Stimulated activated naive CD8-positive, alpha-beta T cell treated with anti-CD3 and anti-CD28 coated beads, Interleukin-15, Interleukin-2, amounts not matched to agents 100 ng/mL and 50 ng/mL, for 24 hours (primary cell): ENCODE data around the gene SELENOF.
"Not testable (repeated sequence)": the region's sequence is repeated elsewhere in the genome, so short reads cannot be mapped to it uniquely, and the experiment has no call there.

Experiments
- H3K27ac Mint-ChIP-seq: one replicate; pipeline ENCODE4 v1.8.0; 2021; ENCODE audit warnings: mild to moderate bottlenecking, mixed read lengths
- H3K27me3 Mint-ChIP-seq: one replicate; pipeline ENCODE4 v1.8.0; 2021; ENCODE audit warnings: mixed read lengths
- H3K36me3 Mint-ChIP-seq: one replicate; pipeline ENCODE4 v1.8.0; 2021; ENCODE audit warnings: low read depth, mixed read lengths
- H3K4me1 Mint-ChIP-seq: one replicate; pipeline ENCODE4 v1.8.0; 2021; ENCODE audit warnings: low read depth, mixed read lengths
- H3K4me3 Mint-ChIP-seq: one replicate; pipeline ENCODE4 v1.8.0; 2021; ENCODE audit warnings: mild to moderate bottlenecking, mixed read lengths
- H3K9me3 Mint-ChIP-seq: one replicate; pipeline ENCODE4 v1.8.0; 2021; ENCODE audit warnings: mixed read lengths

The SELENOF gene

GRCh38 chr1:86825319-86825718 is 88.6 kb downstream of the SELENOF start:
- Mint-ChIP-seq H3K4me1 (no peaks in the 10 kb centered on the region), H3K4me3 (no peak overlapping the region), H3K36me3 (no peaks in the 10 kb centered on the region), H3K9me3 (no peaks in the 10 kb centered on the region), H3K27me3 (peaks cover 11% of the 10 kb centered on the region), H3K27ac (no peak overlapping the region)

- H3K27ac Mint-ChIP-seq, result no peak overlapping the region
- no peaks in the 10 kb centered on the region for H3K4me1 Mint-ChIP-seq
- no peak overlapping the region for H3K4me3 Mint-ChIP-seq
- H3K9me3 Mint-ChIP-seq, result no peaks in the 10 kb centered on the region
- peaks cover 15% of the 10 kb centered on the region for H3K27me3 Mint-ChIP-seq
- H3K36me3 Mint-ChIP-seq, result no peaks in the 10 kb centered on the region
These were observed 90.0 kb downstream of the SELENOF start for GRCh38 chr1:86823821-86824500.

- peaks cover 15% of the 10 kb centered on the region for H3K27me3 Mint-ChIP-seq
- no peaks in the 10 kb centered on the region for H3K9me3 Mint-ChIP-seq
- H3K4me3 Mint-ChIP-seq, result no peak overlapping the region
- H3K27ac Mint-ChIP-seq, result no peak overlapping the region
- H3K36me3 Mint-ChIP-seq, result no peaks in the 10 kb centered on the region
- no peaks in the 10 kb centered on the region for H3K4me1 Mint-ChIP-seq
These were observed 90.5 kb downstream of the SELENOF start for GRCh38 chr1:86823386-86823785.

- Mint-ChIP-seq H3K27me3 (peaks cover 15% of the 10 kb centered on the region), H3K4me1 (no peaks in the 10 kb centered on the region), H3K27ac (no peak overlapping the region), H3K9me3 (no peaks in the 10 kb centered on the region), H3K4me3 (no peak overlapping the region), H3K36me3 (no peaks in the 10 kb centered on the region)
These were observed 91.5 kb downstream of the SELENOF start for GRCh38 chr1:86822459-86822858.

GRCh38 chr1:86821956-86822355 is 92.0 kb downstream of the SELENOF start:
- H3K27ac Mint-ChIP-seq, result no peak overlapping the region
- no peaks in the 10 kb centered on the region for H3K36me3 Mint-ChIP-seq
- peaks cover 15% of the 10 kb centered on the region for H3K27me3 Mint-ChIP-seq
- no peak overlapping the region for H3K4me3 Mint-ChIP-seq
- H3K4me1 Mint-ChIP-seq, result no peaks in the 10 kb centered on the region
- H3K9me3 Mint-ChIP-seq, result no peaks in the 10 kb centered on the region

GRCh38 chr1:86819970-86820369 is 94.0 kb downstream of the SELENOF start:
- H3K4me3 Mint-ChIP-seq, H3K4me1 Mint-ChIP-seq, H3K27ac Mint-ChIP-seq, H3K9me3 Mint-ChIP-seq, H3K36me3 Mint-ChIP-seq: not testable (repeated sequence)
- peaks cover 15% of the 10 kb centered on the region for H3K27me3 Mint-ChIP-seq

GRCh38 chr1:86817246-86817826 is 96.6 kb downstream of the SELENOF start:
- H3K9me3 Mint-ChIP-seq, H3K27ac Mint-ChIP-seq, H3K27me3 Mint-ChIP-seq, H3K36me3 Mint-ChIP-seq, H3K4me3 Mint-ChIP-seq, H3K4me1 Mint-ChIP-seq: not testable (repeated sequence)

GRCh38 chr1:86814118-86814517 is 99.8 kb downstream of the SELENOF start:
- H3K4me1 Mint-ChIP-seq, H3K9me3 Mint-ChIP-seq, H3K4me3 Mint-ChIP-seq, H3K27ac Mint-ChIP-seq, H3K36me3 Mint-ChIP-seq, H3K27me3 Mint-ChIP-seq: not testable (repeated sequence)
